PC-9 (cell line): ENCODE measurements around the gene PRF1. TPM values are rescaled to one million over a fixed set of nuclear protein-coding genes. Genes with fewer than 3 reads are reported as not detected.

ENCODE experiments used
- BruUV-seq: library from RNA; stranded (reverse); fragments of 400-500 nt; replicated peaks from 2 replicates; lab custom pipeline; 2021; lab: Mats Ljungman, UMichigan
- CTCF ChIA-PET: fragments of 300-600 bp; sonication (Branson Sonifier 250); formaldehyde crosslinking; loops from one replicate; lab custom pipeline; 2022; ENCODE audit warnings: antibody characterized with exemption; lab: Charles Lee
- POLR2A ChIA-PET: fragments of 300-600 bp; sonication (Branson Sonifier 250); formaldehyde crosslinking; loops from one replicate; lab custom pipeline; 2022; ENCODE audit warnings: antibody characterized with exemption; ENCODE audit not compliant: unreplicated experiment; lab: Charles Lee
- DNase-seq, 2 experiments: peaks; one replicate each; pipeline versions ENCODE4 v3.0.0 to v3.0.0-alpha.2; 2015 to 2022; ENCODE audit warnings: mixed read lengths in 1 of 2
- H2AFZ ChIP-seq: fragments of 200-600 bp; sonication (generic); 2 replicates; pipeline ENCODE4 v1.8.1; 2017; ENCODE audit warnings: antibody characterized with exemption
- H3F3A ChIP-seq: fragments of 200-600 bp; sonication (generic); 2 replicates; pipeline ENCODE4 v1.8.1; 2017; ENCODE audit warnings: antibody characterized with exemption, mild to moderate bottlenecking, low read depth; ENCODE audit not compliant: insufficient read depth
- H3K27ac ChIP-seq: fragments of 200-600 bp; sonication (generic); 2 replicates; pipeline ENCODE4 v1.6.1; 2016; ENCODE audit warnings: mixed run types
- H3K27me3 ChIP-seq: fragments of 200-600 bp; sonication (generic); 2 replicates; pipeline ENCODE4 v1.6.1; 2016; ENCODE audit warnings: low read depth, mixed run types; ENCODE audit not compliant: insufficient read depth
- H3K36me3 ChIP-seq: fragments of 200-600 bp; sonication (generic); 2 replicates; pipeline ENCODE4 v1.6.1; 2016; ENCODE audit warnings: low read depth, mixed run types
- H3K4me1 ChIP-seq: fragments of 200-600 bp; sonication (generic); replicated peaks from 2 replicates; pipeline ENCODE4 v1.6.1; 2016; ENCODE audit warnings: mixed run types; ENCODE audit not compliant: insufficient read depth
- H3K4me2 ChIP-seq: fragments of 200-600 bp; sonication (generic); 2 replicates; pipeline ENCODE4 v1.6.1; 2017; ENCODE audit warnings: mixed run types
- H3K4me3 ChIP-seq: fragments of 200-600 bp; sonication (generic); 2 replicates; pipeline ENCODE4 v1.6.1; 2016; ENCODE audit warnings: mixed run types
- H3K79me2 ChIP-seq: fragments of 200-600 bp; sonication (generic); 2 replicates; pipeline ENCODE4 v1.6.1; 2017; ENCODE audit warnings: low read depth, mixed run types
- H3K9me2 ChIP-seq: fragments of 200-600 bp; sonication (generic); 2 replicates; pipeline ENCODE4 v1.8.1; 2017; ENCODE audit warnings: mild to moderate bottlenecking; ENCODE audit not compliant: insufficient read depth
- H3K9me3 ChIP-seq: fragments of 200-600 bp; sonication (generic); 2 replicates; pipeline ENCODE4 v1.8.1; 2016; ENCODE audit warnings: low read depth; ENCODE audit not compliant: insufficient read depth
- H4K20me1 ChIP-seq: fragments of 200-600 bp; sonication (generic); 2 replicates; pipeline ENCODE4 v1.8.1; 2017; ENCODE audit not compliant: insufficient read depth
- CTCF ChIP-seq: fragments of 200-600 bp; sonication (generic); conservative IDR thresholded peaks from 2 replicates; pipeline ENCODE4 v1.6.1; 2017; ENCODE audit warnings: mixed run types, antibody characterized with exemption, mild to moderate bottlenecking, moderate library complexity
- EZH2 ChIP-seq: fragments of 200-600 bp; sonication (generic); IDR thresholded peaks from 2 replicates; pipeline ENCODE4 v1.8.0; 2017; ENCODE audit warnings: antibody characterized with exemption, low read depth
- intact Hi-C: fragments of 100-400 bp; cut with micrococcal nuclease; formaldehyde crosslinking; loops from one replicate; pipeline ENCODE4 v1.10.0; 2022; ENCODE audit not compliant: unreplicated experiment
- total RNA-seq: library from RNA; stranded (reverse); gene quantifications from 2 replicates; pipeline ENCODE4 v1.2.3, GENCODE V29; 2021

Gene PRF1
- total RNA-seq, 1 experiment from 2014 or later, result not detected

DNA sequence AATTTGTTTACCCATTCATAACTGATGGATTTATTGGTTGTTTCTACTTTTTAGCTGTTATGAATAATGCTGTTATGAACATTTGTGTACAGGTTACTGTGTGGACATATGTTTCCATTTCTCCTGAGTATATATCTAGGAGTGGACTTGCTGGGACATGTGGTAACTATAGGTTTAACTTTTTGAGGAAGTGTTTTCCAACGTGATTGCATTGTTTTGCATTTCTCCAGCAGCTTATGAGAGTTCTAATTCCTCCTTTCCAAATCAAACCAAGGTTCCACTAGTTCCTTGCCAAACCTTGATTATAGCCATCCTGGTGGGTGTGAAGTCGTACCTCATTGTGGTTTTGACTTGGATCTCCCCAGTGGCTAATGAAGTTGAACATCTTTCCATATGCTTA, 2.6 kb upstream of the PRF1 start:
- Histone ChIP-seq H3K9me2 (no peaks in the 10 kb centered on the region), H3K36me3 (no peaks in the 10 kb centered on the region), H3K4me1 (no peaks in the 10 kb centered on the region), H3K27ac (no peak overlapping the region), H3K4me3 (no peak overlapping the region), H2AFZ (no peak overlapping the region), H3K9me3 (no peaks in the 10 kb centered on the region), H3K27me3 (no peaks in the 10 kb centered on the region), H4K20me1 (no peaks in the 10 kb centered on the region), H3K4me2 (no peak overlapping the region), H3K79me2 (no peaks in the 10 kb centered on the region), H3F3A (no peaks in the 10 kb centered on the region)
- BruUV-seq, result no TSS peak
- intact Hi-C loops, result no loop called here
- ChIA-PET POLR2A (no interaction called here), CTCF (interaction anchor here (0.6 kb wide), 1 partner anchor 37 kb away, joined by 4 read pairs; no protein-coding TSS in a partner anchor)
- DNase-seq, result no peak
- no peak for TF ChIP-seq EZH2
- TF ChIP-seq CTCF, result no peak

DNA sequence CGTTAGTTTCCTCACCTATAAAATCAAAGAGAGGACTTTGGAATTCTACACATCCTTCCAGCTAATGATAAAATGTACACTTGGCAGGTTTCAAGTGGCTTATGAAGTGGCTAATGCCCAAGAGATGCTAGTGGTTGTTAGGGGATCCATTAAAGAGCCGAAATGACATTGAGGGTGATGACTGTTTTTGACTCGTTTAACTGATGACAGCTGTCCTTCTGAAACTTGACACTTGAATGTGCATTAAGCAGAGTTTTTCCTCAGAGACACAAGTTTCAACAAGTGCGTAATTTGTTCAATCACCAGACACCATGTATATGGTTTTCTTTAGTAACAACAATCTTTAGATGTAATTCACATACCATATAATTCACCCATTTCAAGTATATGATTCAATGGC, 1.6 kb upstream of the PRF1 start:
- intact Hi-C loops, result no loop called here
- POLR2A ChIA-PET, result no interaction called here
- Histone ChIP-seq H3K9me3 (no peaks in the 10 kb centered on the region), H3F3A (no peaks in the 10 kb centered on the region), H3K27ac (no peak overlapping the region), H3K36me3 (no peaks in the 10 kb centered on the region), H3K27me3 (no peaks in the 10 kb centered on the region), H3K79me2 (no peaks in the 10 kb centered on the region), H2AFZ (no peak overlapping the region), H3K4me3 (no peak overlapping the region), H4K20me1 (no peaks in the 10 kb centered on the region), H3K4me1 (no peaks in the 10 kb centered on the region), H3K9me2 (no peaks in the 10 kb centered on the region), H3K4me2 (no peak overlapping the region)
- no peak for DNase-seq
- BruUV-seq, result no TSS peak
- no peak for TF ChIP-seq EZH2
- TF ChIP-seq CTCF, result no peak
- CTCF ChIA-PET, result no interaction called here

DNA sequence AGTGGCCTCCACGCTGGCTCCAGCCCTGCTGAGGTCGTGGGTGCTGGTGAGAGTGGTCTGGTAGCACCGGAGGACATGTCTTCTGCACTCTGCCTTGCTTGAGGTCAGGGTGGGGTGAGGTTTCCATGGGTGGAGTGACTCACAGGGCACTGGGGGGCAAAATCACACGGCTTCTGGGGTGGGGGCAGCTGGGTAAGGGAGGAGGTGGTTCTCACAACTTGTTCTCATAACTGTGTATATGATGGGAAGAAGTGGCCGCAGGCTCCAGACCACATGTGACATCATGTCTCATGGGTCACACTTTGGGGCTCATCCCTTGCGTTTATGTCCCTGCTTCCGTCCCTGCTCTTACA, 884 bp upstream of the PRF1 start:
- no TSS peak for BruUV-seq
- intact Hi-C loops, result no loop called here
- Histone ChIP-seq H3K79me2 (no peaks in the 10 kb centered on the region), H2AFZ (no peak overlapping the region), H3K27ac (no peak overlapping the region), H3K27me3 (no peaks in the 10 kb centered on the region), H3K4me3 (no peak overlapping the region), H3K9me2 (no peaks in the 10 kb centered on the region), H4K20me1 (no peaks in the 10 kb centered on the region), H3K9me3 (no peaks in the 10 kb centered on the region), H3K4me1 (no peaks in the 10 kb centered on the region), H3K36me3 (no peaks in the 10 kb centered on the region), H3F3A (no peaks in the 10 kb centered on the region), H3K4me2 (no peak overlapping the region)
- TF ChIP-seq CTCF, result no peak
- TF ChIP-seq EZH2, result no peak
- ChIA-PET POLR2A (no interaction called here), CTCF (no interaction called here)
- DNase-seq, result no peak
